ENCODE measurements around the gene DIPK1B.

DNA sequence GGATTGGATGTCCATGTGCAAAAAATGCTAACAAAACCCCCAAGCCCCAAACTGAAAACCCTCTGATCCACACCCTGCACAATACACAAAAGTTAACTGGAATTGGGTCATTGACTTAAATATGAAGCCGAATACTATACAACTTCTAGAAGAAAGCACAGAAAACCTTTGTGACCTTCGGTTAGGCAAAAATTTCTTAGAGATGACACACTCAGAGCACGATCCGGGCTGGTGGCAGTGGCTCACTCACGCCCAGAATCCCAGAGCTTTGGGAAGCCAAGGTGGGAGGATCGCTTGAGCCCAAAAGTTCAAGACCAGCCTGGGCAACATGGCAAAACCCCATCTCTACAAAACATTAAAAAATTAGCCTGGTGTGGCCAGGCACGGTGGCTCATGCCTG is 1.8 kb upstream of the DIPK1B start:
- TF ChIP-seq POLR2AphosphoS5 (IDR thresholded peaks at IDR 0.05) (no peak), EP300 (conservative IDR thresholded peaks at IDR 0.05; ENCODE audit: poor library complexity, severe bottlenecking) (no peak)

All from neural cell (in vitro differentiated cells).